Measurements from ENCODE around the gene CFAP210.

- no peak for TF ChIP-seq EZH2phosphoT487 (IDR thresholded peaks at IDR 0.05; ENCODE audit: low read depth, severe bottlenecking, unreplicated experiment)
- TF ChIP-seq, protein P1, sequence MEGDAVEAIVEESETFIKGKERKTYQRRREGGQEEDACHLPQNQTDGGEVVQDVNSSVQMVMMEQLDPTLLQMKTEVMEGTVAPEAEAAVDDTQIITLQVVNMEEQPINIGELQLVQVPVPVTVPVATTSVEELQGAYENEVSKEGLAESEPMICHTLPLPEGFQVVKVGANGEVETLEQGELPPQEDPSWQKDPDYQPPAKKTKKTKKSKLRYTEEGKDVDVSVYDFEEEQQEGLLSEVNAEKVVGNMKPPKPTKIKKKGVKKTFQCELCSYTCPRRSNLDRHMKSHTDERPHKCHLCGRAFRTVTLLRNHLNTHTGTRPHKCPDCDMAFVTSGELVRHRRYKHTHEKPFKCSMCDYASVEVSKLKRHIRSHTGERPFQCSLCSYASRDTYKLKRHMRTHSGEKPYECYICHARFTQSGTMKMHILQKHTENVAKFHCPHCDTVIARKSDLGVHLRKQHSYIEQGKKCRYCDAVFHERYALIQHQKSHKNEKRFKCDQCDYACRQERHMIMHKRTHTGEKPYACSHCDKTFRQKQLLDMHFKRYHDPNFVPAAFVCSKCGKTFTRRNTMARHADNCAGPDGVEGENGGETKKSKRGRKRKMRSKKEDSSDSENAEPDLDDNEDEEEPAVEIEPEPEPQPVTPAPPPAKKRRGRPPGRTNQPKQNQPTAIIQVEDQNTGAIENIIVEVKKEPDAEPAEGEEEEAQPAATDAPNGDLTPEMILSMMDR (IDR thresholded peaks at IDR 0.05; ENCODE audit: poor library complexity) = no peak
Observed at GRCh38 chr2:169709981-169710380, 15.8 kb upstream of the CFAP210 start.
